WTC11 (cell line): Measurements from ENCODE around the gene IRF2BP1. TPM values are rescaled to one million over a fixed set of nuclear protein-coding genes. Genes with fewer than 3 reads are reported as not detected.
A peak's percentile ranks its signal among the peaks of the same experiment; 100 is the strongest.

ENCODE experiments used
- ATAC-seq: fragments of 200-7000 bp; cut with Tn5 transposase; 2 replicates; pipeline ENCODE4 v1.10.0; 2021; ENCODE audit warnings: mild to moderate bottlenecking, moderate library complexity
- CTCF ChIA-PET: fragments of 300-600 bp; sonication (Branson Sonifier 250); formaldehyde crosslinking; loops from one replicate; lab custom pipeline; 2021; ENCODE audit warnings: antibody characterized with exemption; lab: Charles Lee
- POLR2A ChIA-PET: fragments of 350-600 bp; sonication (Branson Sonifier 250); formaldehyde crosslinking; loops from one replicate; lab custom pipeline; 2021; ENCODE audit warnings: antibody characterized with exemption; lab: Charles Lee
- DNase-seq: peaks from one replicate; pipeline ENCODE4 v3.0.0; 2021; ENCODE audit warnings: low spot score
- H3K27ac Mint-ChIP-seq: 2 replicates; pipeline ENCODE4 v1.8.0; 2021; ENCODE audit warnings: mixed read lengths
- H3K27me3 Mint-ChIP-seq: 2 replicates; pipeline ENCODE4 v1.8.0; 2021; ENCODE audit warnings: low read depth, mild to moderate bottlenecking, moderate library complexity, mixed read lengths
- H3K36me3 Mint-ChIP-seq: 2 replicates; pipeline ENCODE4 v1.8.0; 2021; ENCODE audit warnings: mixed read lengths
- H3K4me1 Mint-ChIP-seq: 2 replicates; pipeline ENCODE4 v1.8.0; 2022; ENCODE audit warnings: mixed read lengths
- H3K4me3 Mint-ChIP-seq: 2 replicates; pipeline ENCODE4 v1.8.0; 2021; ENCODE audit warnings: mild to moderate bottlenecking, moderate library complexity, mixed read lengths
- H3K9me3 Mint-ChIP-seq: 2 replicates; pipeline ENCODE4 v1.8.0; 2021; ENCODE audit warnings: mixed read lengths
- CREM ChIP-seq: sonication (generic); formaldehyde crosslinking; IDR thresholded peaks from 2 replicates; pipeline ENCODE4 v1.8.1; 2022; ENCODE audit warnings: mild to moderate bottlenecking, missing genetic modification reagents, moderate library complexity
- ETV6 ChIP-seq: sonication (generic); formaldehyde crosslinking; IDR thresholded peaks from 2 replicates; pipeline ENCODE4 v1.8.1; 2022; ENCODE audit warnings: mild to moderate bottlenecking, missing genetic modification reagents
- FOXP1 ChIP-seq: sonication (generic); formaldehyde crosslinking; IDR thresholded peaks from 2 replicates; pipeline ENCODE4 v1.8.0; 2022; ENCODE audit warnings: missing genetic modification reagents, mild to moderate bottlenecking, moderate library complexity, borderline replicate concordance
- GRHL2 ChIP-seq: fragments of 250-450 bp; sonication (Bioruptor Pico); IDR thresholded peaks from 2 replicates; pipeline ENCODE4 v1.8.0; 2022; ENCODE audit warnings: mild to moderate bottlenecking, moderate library complexity; ENCODE audit not compliant: insufficient replicate concordance, severe bottlenecking
- GTF2I ChIP-seq: fragments of 250-450 bp; sonication (Bioruptor Pico); conservative IDR thresholded peaks from 2 replicates; pipeline ENCODE4 v1.4.0; 2021; ENCODE audit warnings: mild to moderate bottlenecking
- IRF2 ChIP-seq: sonication (generic); formaldehyde crosslinking; IDR thresholded peaks from 2 replicates; pipeline ENCODE4 v1.8.0; 2022; ENCODE audit warnings: low read depth, missing genetic modification reagents, borderline replicate concordance
- PRRX2 ChIP-seq: fragments of 250-450 bp; sonication (Bioruptor Pico); IDR thresholded peaks from 2 replicates; pipeline ENCODE4 v1.8.0; 2021; ENCODE audit warnings: mild to moderate bottlenecking
- ZNF121 ChIP-seq: sonication (generic); formaldehyde crosslinking; IDR thresholded peaks from 2 replicates; pipeline ENCODE4 v1.8.0; 2023; ENCODE audit warnings: missing genetic modification reagents
- ZNF263 ChIP-seq: sonication (generic); formaldehyde crosslinking; IDR thresholded peaks from 2 replicates; pipeline ENCODE4 v1.8.1; 2022; ENCODE audit warnings: low read depth, mild to moderate bottlenecking, moderate library complexity, missing genetic modification reagents
- total RNA-seq: library from RNA; stranded (reverse); gene quantifications from 3 replicates; pipeline ENCODE4 v1.2.3, GENCODE V29; 2021
- TF ChIP-seq, protein P1 (sequence below): sonication (generic); formaldehyde crosslinking; IDR thresholded peaks from 2 replicates; pipeline ENCODE4 v1.8.0; 2023; ENCODE audit warnings: mild to moderate bottlenecking, missing genetic modification reagents
- TF ChIP-seq, protein P2 (sequence below): sonication (generic); formaldehyde crosslinking; IDR thresholded peaks from 2 replicates; pipeline ENCODE4 v1.8.1; 2022; ENCODE audit warnings: mild to moderate bottlenecking, moderate library complexity, missing genetic modification reagents
- TF ChIP-seq, protein P3 (sequence below): sonication (generic); formaldehyde crosslinking; IDR thresholded peaks from 2 replicates; pipeline ENCODE4 v1.8.1; 2023; ENCODE audit warnings: mild to moderate bottlenecking, missing genetic modification reagents, moderate library complexity
- TF ChIP-seq, protein P4 (sequence below): sonication (generic); formaldehyde crosslinking; IDR thresholded peaks from 2 replicates; pipeline ENCODE4 v1.8.0; 2023; ENCODE audit warnings: missing genetic modification reagents, mild to moderate bottlenecking, borderline replicate concordance
- TF ChIP-seq, protein P5 (sequence below): sonication (generic); formaldehyde crosslinking; IDR thresholded peaks from 2 replicates; pipeline ENCODE4 v1.8.1; 2023; ENCODE audit warnings: mild to moderate bottlenecking, missing genetic modification reagents, borderline replicate concordance

IRF2BP1 gene
- total RNA-seq, 1 experiment from 2014 or later = 30.3 TPM

DNA sequence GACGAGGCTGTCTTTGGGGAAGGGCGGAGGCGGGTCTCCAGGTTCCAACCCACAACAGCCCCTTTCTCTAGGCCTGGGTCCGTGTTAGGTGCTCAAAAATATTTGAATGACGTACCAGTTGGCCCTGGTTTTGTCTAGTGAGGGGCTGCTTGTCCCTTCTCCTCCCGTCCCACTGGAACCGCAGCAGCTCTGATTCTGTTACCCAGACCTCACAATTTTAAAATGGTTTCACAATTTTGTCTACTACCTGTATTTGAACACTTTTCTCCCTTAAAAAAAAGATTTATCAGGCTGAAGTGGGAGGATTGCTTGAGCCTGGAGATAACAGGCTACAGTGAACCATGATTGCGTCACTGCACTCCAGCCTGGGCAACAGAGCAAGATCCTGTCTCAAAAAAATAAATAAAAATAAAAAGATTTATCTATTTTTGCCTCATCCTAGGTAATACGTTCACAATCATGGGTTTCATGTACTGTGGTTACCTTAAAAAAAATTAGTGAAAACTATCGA is 1.3 kb upstream of the IRF2BP1 start:
- peak; percentile 70; the same call in 1 of the 2 replicates for TF ChIP-seq ZNF121 (CRISPR knock-in tag)
- TF ChIP-seq ZNF263 = no peak
- TF ChIP-seq, protein P1, sequence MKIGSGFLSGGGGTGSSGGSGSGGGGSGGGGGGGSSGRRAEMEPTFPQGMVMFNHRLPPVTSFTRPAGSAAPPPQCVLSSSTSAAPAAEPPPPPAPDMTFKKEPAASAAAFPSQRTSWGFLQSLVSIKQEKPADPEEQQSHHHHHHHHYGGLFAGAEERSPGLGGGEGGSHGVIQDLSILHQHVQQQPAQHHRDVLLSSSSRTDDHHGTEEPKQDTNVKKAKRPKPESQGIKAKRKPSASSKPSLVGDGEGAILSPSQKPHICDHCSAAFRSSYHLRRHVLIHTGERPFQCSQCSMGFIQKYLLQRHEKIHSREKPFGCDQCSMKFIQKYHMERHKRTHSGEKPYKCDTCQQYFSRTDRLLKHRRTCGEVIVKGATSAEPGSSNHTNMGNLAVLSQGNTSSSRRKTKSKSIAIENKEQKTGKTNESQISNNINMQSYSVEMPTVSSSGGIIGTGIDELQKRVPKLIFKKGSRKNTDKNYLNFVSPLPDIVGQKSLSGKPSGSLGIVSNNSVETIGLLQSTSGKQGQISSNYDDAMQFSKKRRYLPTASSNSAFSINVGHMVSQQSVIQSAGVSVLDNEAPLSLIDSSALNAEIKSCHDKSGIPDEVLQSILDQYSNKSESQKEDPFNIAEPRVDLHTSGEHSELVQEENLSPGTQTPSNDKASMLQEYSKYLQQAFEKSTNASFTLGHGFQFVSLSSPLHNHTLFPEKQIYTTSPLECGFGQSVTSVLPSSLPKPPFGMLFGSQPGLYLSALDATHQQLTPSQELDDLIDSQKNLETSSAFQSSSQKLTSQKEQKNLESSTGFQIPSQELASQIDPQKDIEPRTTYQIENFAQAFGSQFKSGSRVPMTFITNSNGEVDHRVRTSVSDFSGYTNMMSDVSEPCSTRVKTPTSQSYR (CRISPR knock-in tag) = 0 out of 2 replicates have a peak, but pooled peaks have one; percentile 10
- TF ChIP-seq FOXP1 = no peak
- no peak for TF ChIP-seq GTF2I (CRISPR knock-in tag)
- Mint-ChIP-seq H3K36me3 (no peaks in the 10 kb centered on the region), H3K4me1 (peaks cover 14% of the 10 kb centered on the region), H3K4me3 (peak overlapping the region; percentile 94), H3K27ac (peak overlapping the region; percentile 96), H3K9me3 (no peaks in the 10 kb centered on the region), H3K27me3 (no peaks in the 10 kb centered on the region)
- ATAC-seq = no peak
- CTCF ChIA-PET = interaction anchor here (1.0 to 8.5 kb wide), 8 partner anchors 15 to 190 kb away, joined by 3 to 212 read pairs (median 6); partner anchors contain the start of genes FOXA3, MYPOP, RSPH6A and SYMPK
- no peak for DNase-seq
- POLR2A ChIA-PET = interaction anchor here (1.2 to 2.5 kb wide), 2 partner anchors 24 to 118 kb away, joined by 3 to 31 read pairs; partner anchors contain the start of genes FOXA3, SIX5 and SYMPK

DNA sequence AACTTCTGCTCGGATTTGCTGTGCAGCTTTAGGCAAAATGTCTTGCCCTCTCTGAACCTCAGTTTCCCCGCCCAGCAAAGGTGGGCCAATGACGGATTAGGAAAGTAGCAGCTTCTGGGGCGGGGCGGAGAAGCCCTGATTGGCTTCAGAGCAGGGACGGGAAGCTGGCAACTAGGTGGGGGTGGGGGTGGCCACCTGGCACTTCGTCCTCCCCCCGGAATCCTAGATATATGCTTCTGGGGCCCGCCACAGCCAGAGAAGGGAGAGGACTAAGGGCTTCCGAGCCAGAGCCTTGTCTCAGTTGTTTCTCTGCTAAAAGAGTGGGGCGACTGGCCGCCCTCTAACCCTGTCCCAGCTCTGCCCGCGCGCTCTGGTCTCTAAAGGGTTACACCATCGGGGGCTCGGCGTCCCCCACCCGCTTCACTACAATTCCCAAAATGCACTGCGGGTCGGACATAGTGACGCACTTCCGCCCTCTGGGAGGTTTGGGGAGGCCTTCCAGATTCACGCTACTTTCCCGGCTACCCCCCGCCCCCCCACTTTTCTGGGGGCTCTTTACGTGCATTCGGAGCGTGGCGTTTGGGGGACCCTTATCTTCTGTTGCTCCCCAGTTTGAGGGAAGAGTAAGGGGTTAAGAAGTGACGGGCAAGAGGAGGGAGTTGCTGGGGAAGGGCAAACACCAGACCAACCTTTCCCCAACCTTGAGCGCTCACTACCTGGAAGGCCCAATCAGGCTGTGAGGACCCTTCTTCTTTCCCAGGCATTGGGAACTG is 672 bp upstream of the IRF2BP1 start:
- H3K4me3 Mint-ChIP-seq = peak overlapping the region; percentile 94
- no peaks in the 10 kb centered on the region for H3K36me3 Mint-ChIP-seq
- TF ChIP-seq CREM (CRISPR knock-in tag) (peak; percentile 77), PRRX2 (CRISPR knock-in tag) (no peak), GTF2I (CRISPR knock-in tag) (peak; percentile 92), GRHL2 (CRISPR knock-in tag) (no peak), IRF2 (no peak), ETV6 (CRISPR knock-in tag) (0 out of 2 replicates have a peak, but pooled peaks have one; percentile 14)
- TF ChIP-seq, protein P2, sequence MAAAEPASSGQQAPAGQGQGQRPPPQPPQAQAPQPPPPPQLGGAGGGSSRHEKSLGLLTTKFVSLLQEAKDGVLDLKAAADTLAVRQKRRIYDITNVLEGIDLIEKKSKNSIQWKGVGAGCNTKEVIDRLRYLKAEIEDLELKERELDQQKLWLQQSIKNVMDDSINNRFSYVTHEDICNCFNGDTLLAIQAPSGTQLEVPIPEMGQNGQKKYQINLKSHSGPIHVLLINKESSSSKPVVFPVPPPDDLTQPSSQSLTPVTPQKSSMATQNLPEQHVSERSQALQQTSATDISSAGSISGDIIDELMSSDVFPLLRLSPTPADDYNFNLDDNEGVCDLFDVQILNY = 0 out of 2 replicates have a peak, but pooled peaks have one; percentile 17
- TF ChIP-seq, protein P3, sequence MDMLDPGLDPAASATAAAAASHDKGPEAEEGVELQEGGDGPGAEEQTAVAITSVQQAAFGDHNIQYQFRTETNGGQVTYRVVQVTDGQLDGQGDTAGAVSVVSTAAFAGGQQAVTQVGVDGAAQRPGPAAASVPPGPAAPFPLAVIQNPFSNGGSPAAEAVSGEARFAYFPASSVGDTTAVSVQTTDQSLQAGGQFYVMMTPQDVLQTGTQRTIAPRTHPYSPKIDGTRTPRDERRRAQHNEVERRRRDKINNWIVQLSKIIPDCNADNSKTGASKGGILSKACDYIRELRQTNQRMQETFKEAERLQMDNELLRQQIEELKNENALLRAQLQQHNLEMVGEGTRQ (CRISPR knock-in tag) = no peak
- TF ChIP-seq, protein P4, sequence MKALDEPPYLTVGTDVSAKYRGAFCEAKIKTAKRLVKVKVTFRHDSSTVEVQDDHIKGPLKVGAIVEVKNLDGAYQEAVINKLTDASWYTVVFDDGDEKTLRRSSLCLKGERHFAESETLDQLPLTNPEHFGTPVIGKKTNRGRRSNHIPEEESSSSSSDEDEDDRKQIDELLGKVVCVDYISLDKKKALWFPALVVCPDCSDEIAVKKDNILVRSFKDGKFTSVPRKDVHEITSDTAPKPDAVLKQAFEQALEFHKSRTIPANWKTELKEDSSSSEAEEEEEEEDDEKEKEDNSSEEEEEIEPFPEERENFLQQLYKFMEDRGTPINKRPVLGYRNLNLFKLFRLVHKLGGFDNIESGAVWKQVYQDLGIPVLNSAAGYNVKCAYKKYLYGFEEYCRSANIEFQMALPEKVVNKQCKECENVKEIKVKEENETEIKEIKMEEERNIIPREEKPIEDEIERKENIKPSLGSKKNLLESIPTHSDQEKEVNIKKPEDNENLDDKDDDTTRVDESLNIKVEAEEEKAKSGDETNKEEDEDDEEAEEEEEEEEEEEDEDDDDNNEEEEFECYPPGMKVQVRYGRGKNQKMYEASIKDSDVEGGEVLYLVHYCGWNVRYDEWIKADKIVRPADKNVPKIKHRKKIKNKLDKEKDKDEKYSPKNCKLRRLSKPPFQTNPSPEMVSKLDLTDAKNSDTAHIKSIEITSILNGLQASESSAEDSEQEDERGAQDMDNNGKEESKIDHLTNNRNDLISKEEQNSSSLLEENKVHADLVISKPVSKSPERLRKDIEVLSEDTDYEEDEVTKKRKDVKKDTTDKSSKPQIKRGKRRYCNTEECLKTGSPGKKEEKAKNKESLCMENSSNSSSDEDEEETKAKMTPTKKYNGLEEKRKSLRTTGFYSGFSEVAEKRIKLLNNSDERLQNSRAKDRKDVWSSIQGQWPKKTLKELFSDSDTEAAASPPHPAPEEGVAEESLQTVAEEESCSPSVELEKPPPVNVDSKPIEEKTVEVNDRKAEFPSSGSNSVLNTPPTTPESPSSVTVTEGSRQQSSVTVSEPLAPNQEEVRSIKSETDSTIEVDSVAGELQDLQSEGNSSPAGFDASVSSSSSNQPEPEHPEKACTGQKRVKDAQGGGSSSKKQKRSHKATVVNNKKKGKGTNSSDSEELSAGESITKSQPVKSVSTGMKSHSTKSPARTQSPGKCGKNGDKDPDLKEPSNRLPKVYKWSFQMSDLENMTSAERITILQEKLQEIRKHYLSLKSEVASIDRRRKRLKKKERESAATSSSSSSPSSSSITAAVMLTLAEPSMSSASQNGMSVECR (CRISPR knock-in tag) = peak; percentile 7; the same call in 1 of the 2 replicates
- TF ChIP-seq, protein P5, sequence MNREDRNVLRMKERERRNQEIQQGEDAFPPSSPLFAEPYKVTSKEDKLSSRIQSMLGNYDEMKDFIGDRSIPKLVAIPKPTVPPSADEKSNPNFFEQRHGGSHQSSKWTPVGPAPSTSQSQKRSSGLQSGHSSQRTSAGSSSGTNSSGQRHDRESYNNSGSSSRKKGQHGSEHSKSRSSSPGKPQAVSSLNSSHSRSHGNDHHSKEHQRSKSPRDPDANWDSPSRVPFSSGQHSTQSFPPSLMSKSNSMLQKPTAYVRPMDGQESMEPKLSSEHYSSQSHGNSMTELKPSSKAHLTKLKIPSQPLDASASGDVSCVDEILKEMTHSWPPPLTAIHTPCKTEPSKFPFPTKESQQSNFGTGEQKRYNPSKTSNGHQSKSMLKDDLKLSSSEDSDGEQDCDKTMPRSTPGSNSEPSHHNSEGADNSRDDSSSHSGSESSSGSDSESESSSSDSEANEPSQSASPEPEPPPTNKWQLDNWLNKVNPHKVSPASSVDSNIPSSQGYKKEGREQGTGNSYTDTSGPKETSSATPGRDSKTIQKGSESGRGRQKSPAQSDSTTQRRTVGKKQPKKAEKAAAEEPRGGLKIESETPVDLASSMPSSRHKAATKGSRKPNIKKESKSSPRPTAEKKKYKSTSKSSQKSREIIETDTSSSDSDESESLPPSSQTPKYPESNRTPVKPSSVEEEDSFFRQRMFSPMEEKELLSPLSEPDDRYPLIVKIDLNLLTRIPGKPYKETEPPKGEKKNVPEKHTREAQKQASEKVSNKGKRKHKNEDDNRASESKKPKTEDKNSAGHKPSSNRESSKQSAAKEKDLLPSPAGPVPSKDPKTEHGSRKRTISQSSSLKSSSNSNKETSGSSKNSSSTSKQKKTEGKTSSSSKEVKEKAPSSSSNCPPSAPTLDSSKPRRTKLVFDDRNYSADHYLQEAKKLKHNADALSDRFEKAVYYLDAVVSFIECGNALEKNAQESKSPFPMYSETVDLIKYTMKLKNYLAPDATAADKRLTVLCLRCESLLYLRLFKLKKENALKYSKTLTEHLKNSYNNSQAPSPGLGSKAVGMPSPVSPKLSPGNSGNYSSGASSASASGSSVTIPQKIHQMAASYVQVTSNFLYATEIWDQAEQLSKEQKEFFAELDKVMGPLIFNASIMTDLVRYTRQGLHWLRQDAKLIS = no peak
- TF ChIP-seq, protein P1 (CRISPR knock-in tag) = 0 out of 2 replicates have a peak, but pooled peaks have one; percentile 13
- TF ChIP-seq, all 79 proteins: peak for 6
- ATAC-seq (peak; percentile 49), DNase-seq (peak; percentile 92)
- CTCF ChIA-PET = interaction anchor here (0.7 to 8.5 kb wide), 14 partner anchors 16 to 209 kb away, joined by 3 to 212 read pairs (median 6); partner anchors contain the start of genes FOXA3, MYPOP, RSPH6A and SYMPK
- Mint-ChIP-seq H3K9me3 (no peaks in the 10 kb centered on the region), H3K27me3 (no peaks in the 10 kb centered on the region), H3K4me1 (peaks cover 20% of the 10 kb centered on the region), H3K27ac (peak overlapping the region; percentile 96)
- POLR2A ChIA-PET = interaction anchor here (0.5 to 2.5 kb wide), 11 partner anchors 16 to 370 kb away, joined by 3 to 31 read pairs (median 4); partner anchors contain the start of genes FOXA3, MYPOP, SIX5 and SYMPK
